T-helper 1 cell (primary cell): Measurements from ENCODE around the gene BLVRA.
"Not testable (repeated sequence)": the region's sequence is repeated elsewhere in the genome, so short reads cannot be mapped to it uniquely, and the experiment has no call there.

Experiments used
- DNase-seq, 5 donors: peaks; one replicate each; pipeline ENCODE4 v3.0.0-alpha.2; 2012 to 2020
- total RNA-seq, 4 donors: gene quantifications; one replicate each; lab custom pipeline; 2026; lab: John Stamatoyannopoulos, UW

Gene BLVRA
- 14.5 to 15.3 (median 15.0) reads per million in 4 donors for total RNA-seq

GRCh38 chr7:43758029-43758821 lies at the start of gene BLVRA:
Gene BLVRA, plus strand, starts transcription at chr7:43758680. Its CDS starts 12,479 bp downstream, at chr7:43771159.
- peak; percentile 45 to 64 (median 53) for DNase-seq

GRCh38 chr7:43711503-43711902 lies 47.0 kb upstream of the BLVRA start:
- no peak for DNase-seq

- not testable (repeated sequence) for DNase-seq
Measured at GRCh38 chr7:43715966-43716365, 42.5 kb upstream of the BLVRA start.

- DNase-seq: no peak
Measured at GRCh38 chr7:43716598-43716997, 41.9 kb upstream of the BLVRA start.

GRCh38 chr7:43721193-43721806 lies 37.2 kb upstream of the BLVRA start:
- DNase-seq: peak in 2 of 5 donors; percentile 28 to 45

- DNase-seq: no peak
Measured at GRCh38 chr7:43723007-43723341, 35.5 kb upstream of the BLVRA start.

GRCh38 chr7:43725251-43725650 lies 33.2 kb upstream of the BLVRA start:
- no peak for DNase-seq

- no peak for DNase-seq
Measured at GRCh38 chr7:43726466-43726865, 32.0 kb upstream of the BLVRA start.

GRCh38 chr7:43727003-43727402 lies 31.5 kb upstream of the BLVRA start:
- no peak for DNase-seq

- no peak for DNase-seq
Measured at GRCh38 chr7:43727494-43727893, 31.0 kb upstream of the BLVRA start.

- peak; percentile 54 to 89 (median 70) for DNase-seq
Measured at GRCh38 chr7:43729214-43729923, 29.1 kb upstream of the BLVRA start, which contains the start of gene COA1. Gene COA1, minus strand, starts transcription at chr7:43729523. Its CDS starts 80,909 bp downstream, at chr7:43648614.

GRCh38 chr7:43729924-43730248 lies 28.6 kb upstream of the BLVRA start:
- DNase-seq: no peak

- DNase-seq: not testable (repeated sequence)
Measured at GRCh38 chr7:43731494-43731893, 27.0 kb upstream of the BLVRA start.

- DNase-seq: not testable (repeated sequence)
Measured at GRCh38 chr7:43734575-43735332, 23.7 kb upstream of the BLVRA start.

- DNase-seq: no peak
Measured at GRCh38 chr7:43735403-43735801, 23.1 kb upstream of the BLVRA start.

GRCh38 chr7:43735802-43736603 lies 22.5 kb upstream of the BLVRA start:
- peak in 1 of 5 donors; percentile 38 for DNase-seq

- no peak for DNase-seq
Measured at GRCh38 chr7:43737467-43738127, 20.9 kb upstream of the BLVRA start.

GRCh38 chr7:43742692-43743091 lies 15.8 kb upstream of the BLVRA start:
- DNase-seq: no peak

GRCh38 chr7:43747328-43748105 lies 11.0 kb upstream of the BLVRA start:
- no peak for DNase-seq

- DNase-seq: no peak
Measured at GRCh38 chr7:43749383-43749940, 9.0 kb upstream of the BLVRA start.
